ENCODE data around the gene IPCEF1.

The IPCEF1 gene

DNA sequence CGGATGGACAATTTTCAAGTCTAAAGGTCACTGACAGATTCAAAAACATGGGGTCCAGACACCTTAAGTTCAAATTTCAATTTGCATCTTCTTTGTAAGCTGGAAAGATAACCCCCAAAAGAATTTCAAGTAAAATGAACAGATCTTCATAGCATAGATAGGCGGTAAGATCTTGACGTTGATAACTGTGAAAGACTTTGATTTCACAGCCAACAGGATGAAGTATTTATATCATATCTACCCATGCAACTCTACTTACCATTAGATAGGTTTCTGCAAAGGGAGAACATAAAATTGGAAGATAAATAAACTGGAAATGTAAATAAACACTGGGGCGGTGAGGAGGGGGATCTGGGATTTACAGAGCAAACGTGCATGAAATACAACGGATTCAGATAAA lies 137.8 kb downstream of the IPCEF1 start:
- DNase-seq (ENCODE audit: low read depth): no peak
- no peak overlapping the region for H3K4me3 ChIP-seq (ENCODE audit: low read depth, low read length)
- TF ChIP-seq, protein P1, sequence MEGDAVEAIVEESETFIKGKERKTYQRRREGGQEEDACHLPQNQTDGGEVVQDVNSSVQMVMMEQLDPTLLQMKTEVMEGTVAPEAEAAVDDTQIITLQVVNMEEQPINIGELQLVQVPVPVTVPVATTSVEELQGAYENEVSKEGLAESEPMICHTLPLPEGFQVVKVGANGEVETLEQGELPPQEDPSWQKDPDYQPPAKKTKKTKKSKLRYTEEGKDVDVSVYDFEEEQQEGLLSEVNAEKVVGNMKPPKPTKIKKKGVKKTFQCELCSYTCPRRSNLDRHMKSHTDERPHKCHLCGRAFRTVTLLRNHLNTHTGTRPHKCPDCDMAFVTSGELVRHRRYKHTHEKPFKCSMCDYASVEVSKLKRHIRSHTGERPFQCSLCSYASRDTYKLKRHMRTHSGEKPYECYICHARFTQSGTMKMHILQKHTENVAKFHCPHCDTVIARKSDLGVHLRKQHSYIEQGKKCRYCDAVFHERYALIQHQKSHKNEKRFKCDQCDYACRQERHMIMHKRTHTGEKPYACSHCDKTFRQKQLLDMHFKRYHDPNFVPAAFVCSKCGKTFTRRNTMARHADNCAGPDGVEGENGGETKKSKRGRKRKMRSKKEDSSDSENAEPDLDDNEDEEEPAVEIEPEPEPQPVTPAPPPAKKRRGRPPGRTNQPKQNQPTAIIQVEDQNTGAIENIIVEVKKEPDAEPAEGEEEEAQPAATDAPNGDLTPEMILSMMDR (IDR thresholded peaks at IDR 0.05; ENCODE audit: insufficient read depth, low read depth, low read length, missing control alignments): no peak

DNA sequence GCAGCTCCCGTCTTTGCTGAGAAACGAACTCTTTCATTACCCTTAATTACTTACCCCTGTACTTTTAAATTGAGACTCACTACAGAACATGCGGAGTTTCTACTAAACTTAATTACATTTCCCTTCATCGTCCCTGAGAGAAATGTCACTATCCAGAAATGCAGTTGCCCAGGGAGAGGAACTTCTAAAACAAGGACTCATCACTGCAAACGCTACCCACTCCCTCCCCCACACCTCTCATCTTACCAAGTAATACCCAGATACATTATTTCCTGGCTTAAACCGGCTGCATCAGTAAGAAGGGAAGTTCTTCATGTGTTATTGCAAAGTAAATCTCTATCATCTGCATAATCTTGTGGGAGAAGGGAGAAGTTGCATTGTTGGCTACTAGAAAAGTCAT lies 138.3 kb downstream of the IPCEF1 start:
- TF ChIP-seq, protein P1 (IDR thresholded peaks at IDR 0.05; ENCODE audit: insufficient read depth, low read depth, low read length, missing control alignments): no peak
- DNase-seq (ENCODE audit: low read depth): no peak
- H3K4me3 ChIP-seq (ENCODE audit: low read depth, low read length): no peak overlapping the region

DNA sequence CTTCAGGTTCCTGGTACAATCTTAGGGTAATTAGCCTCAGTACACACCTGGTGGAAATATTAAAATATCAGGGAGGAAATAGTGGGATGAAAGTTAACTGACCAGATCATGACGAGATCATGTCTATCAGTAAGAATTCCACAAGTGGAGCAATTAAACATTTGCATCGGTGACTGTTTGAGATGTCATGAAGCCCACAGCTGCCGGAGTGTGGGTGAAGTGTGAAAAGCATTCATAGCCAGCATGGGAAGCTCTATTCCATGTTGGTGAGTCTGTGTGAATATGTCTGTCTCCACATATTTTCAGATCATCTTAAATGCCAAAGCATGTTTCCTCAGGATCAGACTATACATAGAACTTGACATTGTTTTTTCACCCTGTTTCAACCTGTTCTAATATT lies 142.8 kb downstream of the IPCEF1 start:
- no peak overlapping the region for H3K4me3 ChIP-seq (ENCODE audit: low read depth, low read length)
- DNase-seq (ENCODE audit: low read depth): no peak
- TF ChIP-seq, protein P1 (IDR thresholded peaks at IDR 0.05; ENCODE audit: insufficient read depth, low read depth, low read length, missing control alignments): no peak

DNA sequence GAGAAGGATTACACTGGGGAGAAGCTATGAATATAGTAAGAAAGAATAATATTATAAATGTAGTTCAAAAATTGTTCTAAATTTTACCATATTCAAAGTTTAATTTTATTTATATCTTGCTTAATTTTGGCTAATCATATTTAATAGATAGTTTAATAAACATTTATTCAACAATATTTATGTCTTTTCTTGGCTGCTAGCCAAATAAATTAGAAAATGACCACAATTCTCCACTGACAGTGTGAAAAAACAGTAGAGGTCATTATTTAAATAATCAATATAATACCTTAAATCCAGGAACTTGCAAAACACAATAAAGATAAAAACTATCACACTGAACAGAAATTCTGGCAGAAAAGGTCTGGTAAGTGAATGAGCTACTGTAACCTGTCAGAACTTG lies 145.9 kb downstream of the IPCEF1 start:
- no peak overlapping the region for H3K4me3 ChIP-seq (ENCODE audit: low read depth, low read length)
- DNase-seq (ENCODE audit: low read depth): no peak
- TF ChIP-seq, protein P1 (IDR thresholded peaks at IDR 0.05; ENCODE audit: insufficient read depth, low read depth, low read length, missing control alignments): no peak

DNA sequence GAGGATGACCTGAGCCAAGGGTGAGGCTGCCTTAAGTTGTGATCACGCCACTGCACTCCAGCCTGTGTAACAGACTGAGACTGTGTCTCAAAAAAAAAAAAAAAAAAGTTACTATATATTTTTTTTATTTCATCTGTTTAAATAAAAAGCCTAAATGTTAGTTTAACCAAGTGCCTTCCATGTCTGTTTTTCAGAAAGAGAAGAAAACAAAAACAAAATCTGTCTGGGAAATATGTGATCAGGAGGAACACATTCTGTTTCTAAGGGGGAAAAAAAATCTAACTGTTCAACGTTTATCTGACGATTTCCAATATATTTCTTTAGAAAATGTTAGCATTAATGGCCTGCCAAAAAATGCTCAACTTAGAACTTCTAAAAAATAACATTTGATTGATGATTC lies 147.0 kb downstream of the IPCEF1 start:
- no peak for DNase-seq (ENCODE audit: low read depth)
- TF ChIP-seq, protein P1 (IDR thresholded peaks at IDR 0.05; ENCODE audit: insufficient read depth, low read depth, low read length, missing control alignments): no peak
- H3K4me3 ChIP-seq (ENCODE audit: low read depth, low read length): no peak overlapping the region

DNA sequence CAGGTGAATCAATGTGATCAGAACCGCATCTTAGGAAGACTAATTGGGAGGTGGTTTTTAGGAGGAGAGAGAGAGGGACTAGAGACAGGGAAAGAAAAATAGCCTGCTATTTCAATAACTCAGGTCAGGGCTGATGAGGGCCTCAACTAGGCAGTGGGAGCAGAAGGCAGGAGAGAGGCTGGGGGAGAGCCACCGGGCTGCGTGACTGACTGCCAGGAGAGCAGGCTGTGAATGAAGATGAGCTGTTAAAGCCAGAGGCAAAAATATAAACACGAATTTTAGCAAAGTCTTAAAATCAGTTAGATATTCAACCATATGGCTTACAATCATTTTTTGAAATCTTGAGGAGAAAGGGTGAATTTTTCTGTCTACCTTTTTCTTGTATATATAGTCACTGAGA lies 149.6 kb downstream of the IPCEF1 start:
- TF ChIP-seq, protein P1 (IDR thresholded peaks at IDR 0.05; ENCODE audit: insufficient read depth, low read depth, low read length, missing control alignments): no peak
- DNase-seq (ENCODE audit: low read depth): no peak
- no peak overlapping the region for H3K4me3 ChIP-seq (ENCODE audit: low read depth, low read length)

DNA sequence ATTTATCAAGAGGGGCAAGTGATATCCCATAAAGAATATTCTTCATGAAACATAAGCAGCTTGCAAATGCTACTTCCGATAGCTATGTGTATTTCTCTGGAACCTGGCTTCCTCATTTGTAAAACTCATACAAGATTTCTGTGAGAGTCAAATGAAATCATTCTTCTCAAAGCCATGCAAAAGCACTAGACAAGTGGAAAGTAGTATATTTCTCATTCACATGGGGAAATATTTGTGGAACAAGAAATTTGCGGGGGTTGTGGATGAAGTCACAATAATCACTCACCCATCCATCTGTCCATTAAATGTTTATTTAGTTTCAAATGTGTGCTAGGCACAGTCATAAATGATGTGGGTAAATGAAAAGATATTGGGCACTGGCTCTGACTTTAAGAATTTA lies 150.5 kb downstream of the IPCEF1 start:
- TF ChIP-seq, protein P1 (IDR thresholded peaks at IDR 0.05; ENCODE audit: insufficient read depth, low read depth, low read length, missing control alignments): no peak
- DNase-seq (ENCODE audit: low read depth): no peak
- H3K4me3 ChIP-seq (ENCODE audit: low read depth, low read length): no peak overlapping the region

Measured in GM12865 (cell line).